Endothelial cell of umbilical vein (primary cell): ENCODE measurements around the gene ACTN1.

Experiments used
- EZH2 ChIP-seq: IDR thresholded peaks from 2 replicates; pipeline ENCODE4 v1.6.1; 2012; ENCODE audit warnings: borderline replicate concordance, low read depth, mild to moderate bottlenecking, moderate library complexity, low read length, inconsistent platforms; ENCODE audit not compliant: severe bottlenecking
- POLR2A ChIP-seq: IDR thresholded peaks from 2 replicates; pipeline ENCODE4 v1.6.1; 2012; ENCODE audit warnings: low read depth, mild to moderate bottlenecking, control low read depth, low read length
- TF ChIP-seq, protein P1 (sequence below), 2 donors: IDR thresholded peaks; 1 replicate in 1 of 2; 2 replicates in 1 of 2; pipeline ENCODE4 v1.5.1; 2011; ENCODE audit warnings: low read length in 2 of 2, mild to moderate bottlenecking in 2 of 2, moderate library complexity in 2 of 2, control low read depth in 1 of 2, inconsistent platforms in 1 of 2, low read depth in 1 of 2; ENCODE audit not compliant: insufficient read depth in 1 of 2; ENCODE audit errors: extremely low read depth in 1 of 2
- TF ChIP-seq, protein P2 (sequence below): IDR thresholded peaks from 2 replicates; pipeline ENCODE4 v1.6.1; 2011; ENCODE audit not compliant: insufficient read depth, insufficient read length

GRCh38 chr14:68844210-68844545 lies 134.9 kb downstream of the ACTN1 start:
- TF ChIP-seq, protein P1, sequence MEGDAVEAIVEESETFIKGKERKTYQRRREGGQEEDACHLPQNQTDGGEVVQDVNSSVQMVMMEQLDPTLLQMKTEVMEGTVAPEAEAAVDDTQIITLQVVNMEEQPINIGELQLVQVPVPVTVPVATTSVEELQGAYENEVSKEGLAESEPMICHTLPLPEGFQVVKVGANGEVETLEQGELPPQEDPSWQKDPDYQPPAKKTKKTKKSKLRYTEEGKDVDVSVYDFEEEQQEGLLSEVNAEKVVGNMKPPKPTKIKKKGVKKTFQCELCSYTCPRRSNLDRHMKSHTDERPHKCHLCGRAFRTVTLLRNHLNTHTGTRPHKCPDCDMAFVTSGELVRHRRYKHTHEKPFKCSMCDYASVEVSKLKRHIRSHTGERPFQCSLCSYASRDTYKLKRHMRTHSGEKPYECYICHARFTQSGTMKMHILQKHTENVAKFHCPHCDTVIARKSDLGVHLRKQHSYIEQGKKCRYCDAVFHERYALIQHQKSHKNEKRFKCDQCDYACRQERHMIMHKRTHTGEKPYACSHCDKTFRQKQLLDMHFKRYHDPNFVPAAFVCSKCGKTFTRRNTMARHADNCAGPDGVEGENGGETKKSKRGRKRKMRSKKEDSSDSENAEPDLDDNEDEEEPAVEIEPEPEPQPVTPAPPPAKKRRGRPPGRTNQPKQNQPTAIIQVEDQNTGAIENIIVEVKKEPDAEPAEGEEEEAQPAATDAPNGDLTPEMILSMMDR (IDR thresholded peaks at IDR 0.05; ENCODE audit: extremely low read depth in 1 of 2, insufficient read depth in 1 of 2, low read depth in 1 of 2, low read length in 2 of 2) = no peak
- TF ChIP-seq EZH2 (no peak), POLR2A (no peak)
- TF ChIP-seq, protein P2, sequence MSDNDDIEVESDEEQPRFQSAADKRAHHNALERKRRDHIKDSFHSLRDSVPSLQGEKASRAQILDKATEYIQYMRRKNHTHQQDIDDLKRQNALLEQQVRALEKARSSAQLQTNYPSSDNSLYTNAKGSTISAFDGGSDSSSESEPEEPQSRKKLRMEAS = no peak
